HepG2 (cell line): Measurements from ENCODE around the gene CYB561. TPM values are rescaled to one million over a fixed set of nuclear protein-coding genes. Genes with fewer than 3 reads are reported as not detected.

ENCODE experiments used
- EED ChIP-seq: sonication (generic); formaldehyde crosslinking; IDR thresholded peaks from 2 replicates; pipeline ENCODE4 v1.5.0; 2020; ENCODE audit warnings: mild to moderate bottlenecking, missing genetic modification reagents
- ERF ChIP-seq: IDR thresholded peaks from 2 replicates; pipeline ENCODE4 v1.6.1; 2018; ENCODE audit warnings: missing biosample characterization, missing genetic modification reagents
- HES4 ChIP-seq: sonication (generic); formaldehyde crosslinking; IDR thresholded peaks from 2 replicates; pipeline ENCODE4 v1.9.0; 2021; ENCODE audit warnings: mild to moderate bottlenecking, missing genetic modification reagents, borderline replicate concordance
- MYNN ChIP-seq: sonication (generic); formaldehyde crosslinking; IDR thresholded peaks from 2 replicates; pipeline ENCODE4 v1.4.0; 2020; ENCODE audit warnings: mild to moderate bottlenecking, low read depth, missing genetic modification reagents
- ZBTB3 ChIP-seq: sonication (generic); formaldehyde crosslinking; IDR thresholded peaks from 2 replicates; pipeline ENCODE4 v1.4.0; 2020; ENCODE audit warnings: low read depth, mild to moderate bottlenecking, moderate library complexity, missing genetic modification reagents, borderline replicate concordance
- ZBTB37 ChIP-seq: sonication (generic); formaldehyde crosslinking; IDR thresholded peaks from 2 replicates; pipeline ENCODE4 v1.4.0; 2020; ENCODE audit warnings: mild to moderate bottlenecking, missing genetic modification reagents
- ZMAT3 ChIP-seq: sonication (generic); formaldehyde crosslinking; conservative IDR thresholded peaks from 2 replicates; pipeline ENCODE4 v1.7.0; 2021; ENCODE audit warnings: missing genetic modification reagents
- ZNF264 ChIP-seq: sonication (generic); formaldehyde crosslinking; IDR thresholded peaks from 2 replicates; pipeline ENCODE4 v1.4.0; 2020; ENCODE audit warnings: missing genetic modification reagents
- ZNF646 ChIP-seq: sonication (generic); formaldehyde crosslinking; IDR thresholded peaks from 2 replicates; pipeline ENCODE4 v1.9.0; 2021; ENCODE audit warnings: mild to moderate bottlenecking, missing genetic modification reagents
- ZNF784 ChIP-seq: sonication (generic); formaldehyde crosslinking; IDR thresholded peaks from 2 replicates; pipeline ENCODE4 v1.5.1; 2020; ENCODE audit warnings: missing genetic modification reagents, mild to moderate bottlenecking, borderline replicate concordance
- ZSCAN22 ChIP-seq: sonication (generic); formaldehyde crosslinking; IDR thresholded peaks from 2 replicates; pipeline ENCODE4 v1.4.0; 2020; ENCODE audit warnings: mild to moderate bottlenecking, missing genetic modification reagents
- polyA plus RNA-seq, 8 experiments: library from polyadenylated mRNA; depleted of rRNA in 3 of 8; stranded (reverse) in 7 of 8; unstranded in 1 of 8; fragments of >200 nt; fragmentation: Illumina TruSeq in 4 of 8; extraction: Trizol in 4 of 8; gene quantifications; 2 replicates each; pipeline versions ENCODE4 v1.2.1 to v1.2.3, GENCODE V29; 2011 to 2016; ENCODE audit warnings: low read depth in 4 of 8, missing spikeins in 1 of 8, mixed read lengths in 1 of 8; ENCODE audit not compliant: insufficient read depth in 1 of 8
- total RNA-seq, 5 experiments: library from RNA; depleted of rRNA; stranded (reverse); fragments of >200 nt; fragmentation: Illumina TruSeq; extraction: Trizol; gene quantifications; 2 replicates each; pipeline ENCODE4 v1.2.3, GENCODE V29; 2016; ENCODE audit warnings: low read depth in 1 of 5
- TF ChIP-seq, protein P1 (sequence below): sonication (generic); formaldehyde crosslinking; conservative IDR thresholded peaks from 2 replicates; pipeline ENCODE4 v1.4.0; 2020; ENCODE audit warnings: missing genetic modification reagents
- TF ChIP-seq, protein P2 (sequence below): sonication (generic); formaldehyde crosslinking; IDR thresholded peaks from 2 replicates; pipeline ENCODE4 v1.8.0; 2022; ENCODE audit warnings: missing genetic modification reagents, low read depth, mild to moderate bottlenecking, borderline replicate concordance

CYB561 gene
- total and polyA plus RNA-seq, 2 of the 13 experiments (the other 11 are each of a cell fraction or from before 2014, with no cell fraction given), result 1.5 to 6.7 TPM

- TF ChIP-seq ZNF646 (CRISPR knock-in tag), result no peak
- no peak for TF ChIP-seq ZNF264 (CRISPR knock-in tag)
- no peak for TF ChIP-seq ZMAT3 (CRISPR knock-in tag)
- 0 out of 2 replicates have a peak, but pooled peaks have one; percentile 26 for TF ChIP-seq ERF (CRISPR knock-in tag)
- TF ChIP-seq EED (CRISPR knock-in tag), result no peak
- no peak for TF ChIP-seq ZSCAN22
- no peak for TF ChIP-seq ZNF784 (CRISPR knock-in tag)
- TF ChIP-seq, protein P1, sequence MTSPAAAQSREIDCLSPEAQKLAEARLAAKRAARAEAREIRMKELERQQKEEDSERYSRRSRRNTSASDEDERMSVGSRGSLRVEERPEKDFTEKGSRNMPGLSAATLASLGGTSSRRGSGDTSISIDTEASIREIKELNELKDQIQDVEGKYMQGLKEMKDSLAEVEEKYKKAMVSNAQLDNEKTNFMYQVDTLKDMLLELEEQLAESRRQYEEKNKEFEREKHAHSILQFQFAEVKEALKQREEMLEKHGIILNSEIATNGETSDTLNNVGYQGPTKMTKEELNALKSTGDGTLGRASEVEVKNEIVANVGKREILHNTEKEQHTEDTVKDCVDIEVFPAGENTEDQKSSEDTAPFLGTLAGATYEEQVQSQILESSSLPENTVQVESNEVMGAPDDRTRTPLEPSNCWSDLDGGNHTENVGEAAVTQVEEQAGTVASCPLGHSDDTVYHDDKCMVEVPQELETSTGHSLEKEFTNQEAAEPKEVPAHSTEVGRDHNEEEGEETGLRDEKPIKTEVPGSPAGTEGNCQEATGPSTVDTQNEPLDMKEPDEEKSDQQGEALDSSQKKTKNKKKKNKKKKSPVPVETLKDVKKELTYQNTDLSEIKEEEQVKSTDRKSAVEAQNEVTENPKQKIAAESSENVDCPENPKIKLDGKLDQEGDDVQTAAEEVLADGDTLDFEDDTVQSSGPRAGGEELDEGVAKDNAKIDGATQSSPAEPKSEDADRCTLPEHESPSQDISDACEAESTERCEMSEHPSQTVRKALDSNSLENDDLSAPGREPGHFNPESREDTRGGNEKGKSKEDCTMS (CRISPR knock-in tag), result no peak
- no peak for TF ChIP-seq ZBTB37
- TF ChIP-seq, protein P2, sequence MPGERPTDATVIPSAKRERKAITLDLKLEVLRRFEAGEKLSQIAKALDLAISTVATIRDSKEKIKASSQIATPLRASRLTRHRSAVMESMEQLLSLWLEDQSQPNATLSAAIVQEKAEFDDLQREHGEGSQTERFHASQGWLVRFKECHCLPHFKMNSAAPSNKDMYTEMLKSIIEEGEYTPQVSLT (CRISPR knock-in tag), result no peak
- TF ChIP-seq HES4 (CRISPR knock-in tag), result no peak
- no peak for TF ChIP-seq ZBTB3
- no peak for TF ChIP-seq MYNN
These were observed 20.6 kb downstream of the CYB561 start (continued) for GRCh38 chr17:63425483-63425882.
